IPS-15b (cell line): ENCODE results near the gene SPATA45.
"Not testable (repeated sequence)": the region's sequence is repeated elsewhere in the genome, so short reads cannot be mapped to it uniquely, and the experiment has no call there.

Source experiments
- H3K27me3 ChIP-seq: one replicate; pipeline ENCODE4 v1.6.1; 2013; ENCODE audit warnings: low read length; ENCODE audit not compliant: control insufficient read depth, insufficient read depth
- H3K36me3 ChIP-seq: one replicate; pipeline ENCODE4 v1.6.1; 2013; ENCODE audit warnings: low read length; ENCODE audit not compliant: control insufficient read depth, insufficient read depth
- H3K4me1 ChIP-seq: one replicate; pipeline ENCODE4 v1.6.1; 2013; ENCODE audit warnings: mild to moderate bottlenecking, low read length; ENCODE audit not compliant: control insufficient read depth, insufficient read depth
- H3K4me3 ChIP-seq: one replicate; pipeline ENCODE4 v1.5.1; 2013; ENCODE audit warnings: low read depth, low read length
- H3K9ac ChIP-seq: one replicate; pipeline ENCODE4 v1.6.1; 2013; ENCODE audit warnings: low read depth, mild to moderate bottlenecking, low read length
- H3K9me3 ChIP-seq: one replicate; pipeline ENCODE4 v1.6.1; 2013; ENCODE audit warnings: mild to moderate bottlenecking, low read length; ENCODE audit not compliant: control insufficient read depth, insufficient read depth

The SPATA45 gene

GRCh38 chr1:212860713-212861581, 13.5 kb upstream of the SPATA45 start:
- Histone ChIP-seq H3K4me1 (peaks cover 8% of the 10 kb centered on the region), H3K27me3 (no peaks in the 10 kb centered on the region), H3K9me3 (no peaks in the 10 kb centered on the region), H3K36me3 (peaks cover 13% of the 10 kb centered on the region), H3K9ac (no peak overlapping the region), H3K4me3 (peak overlapping the region; percentile 96)

- Histone ChIP-seq H3K27me3 (no peaks in the 10 kb centered on the region), H3K4me1 (peaks cover 5% of the 10 kb centered on the region)
Measured at GRCh38 chr1:212858461-212859265, 11.2 kb upstream of the SPATA45 start.

GRCh38 chr1:212857992-212858460, 10.6 kb upstream of the SPATA45 start, which contains the start of gene FLVCR1:
Gene FLVCR1, plus strand, starts transcription at chr1:212858275. Its CDS starts 178 bp downstream, at chr1:212858453.
- H3K36me3 ChIP-seq: peaks cover 3% of the 10 kb centered on the region
- peak within 1 kb of the TSS; percentile 56 for H3K9ac ChIP-seq
- H3K4me3 ChIP-seq: peak within 1 kb of the TSS; percentile 96
- no peaks in the 10 kb centered on the region for H3K27me3 ChIP-seq
- peaks cover 3% of the 10 kb centered on the region for H3K4me1 ChIP-seq
- no peaks in the 10 kb centered on the region for H3K9me3 ChIP-seq

More at GRCh38 chr1:212858461-212859265, 11.2 kb upstream of the SPATA45 start:
- peaks cover 5% of the 10 kb centered on the region for H3K36me3 ChIP-seq
- no peaks in the 10 kb centered on the region for H3K9me3 ChIP-seq
- peak overlapping the region; percentile 56 for H3K9ac ChIP-seq
- peak overlapping the region; percentile 96 for H3K4me3 ChIP-seq

- peak overlapping the region; percentile 51 for H3K9ac ChIP-seq
- H3K27me3 ChIP-seq: no peaks in the 10 kb centered on the region
- peak overlapping the region; percentile 96 for H3K4me3 ChIP-seq
- peaks cover 6% of the 10 kb centered on the region for H3K4me1 ChIP-seq
- H3K9me3 ChIP-seq: no peaks in the 10 kb centered on the region
- H3K36me3 ChIP-seq: peaks cover 3% of the 10 kb centered on the region
Measured at GRCh38 chr1:212856755-212857154, 9.3 kb upstream of the SPATA45 start.

GRCh38 chr1:212853658-212854057, 6.2 kb upstream of the SPATA45 start:
- peaks cover 6% of the 10 kb centered on the region for H3K4me1 ChIP-seq

GRCh38 chr1:212852105-212852688, 4.7 kb upstream of the SPATA45 start:
- Histone ChIP-seq H3K9ac (no peak overlapping the region), H3K36me3 (no peaks in the 10 kb centered on the region), H3K4me1 (peaks cover 6% of the 10 kb centered on the region), H3K4me3 (no peak overlapping the region), H3K9me3 (no peaks in the 10 kb centered on the region), H3K27me3 (no peaks in the 10 kb centered on the region)

More at GRCh38 chr1:212853658-212854057, 6.2 kb upstream of the SPATA45 start:
- Histone ChIP-seq H3K9ac (no peak overlapping the region), H3K9me3 (no peaks in the 10 kb centered on the region), H3K4me3 (no peak overlapping the region), H3K27me3 (no peaks in the 10 kb centered on the region), H3K36me3 (no peaks in the 10 kb centered on the region)

- H3K4me1 ChIP-seq, H3K4me3 ChIP-seq, H3K9ac ChIP-seq, H3K36me3 ChIP-seq, H3K9me3 ChIP-seq, H3K27me3 ChIP-seq: not testable (repeated sequence)
Measured at GRCh38 chr1:212844521-212844920, 2.9 kb downstream of the SPATA45 start.

GRCh38 chr1:212838145-212838544, 9.3 kb downstream of the SPATA45 start:
- Histone ChIP-seq H3K9me3 (no peaks in the 10 kb centered on the region), H3K9ac (no peak overlapping the region), H3K4me3 (no peak overlapping the region), H3K27me3 (no peaks in the 10 kb centered on the region), H3K4me1 (no peaks in the 10 kb centered on the region), H3K36me3 (no peaks in the 10 kb centered on the region)

GRCh38 chr1:212833211-212834207, 13.9 kb downstream of the SPATA45 start:
- not testable (repeated sequence) for H3K9me3 ChIP-seq, H3K27me3 ChIP-seq, H3K4me1 ChIP-seq, H3K36me3 ChIP-seq, H3K4me3 ChIP-seq, H3K9ac ChIP-seq

GRCh38 chr1:212828395-212828794, 19.1 kb downstream of the SPATA45 start:
- Histone ChIP-seq H3K27me3 (no peaks in the 10 kb centered on the region), H3K36me3 (no peaks in the 10 kb centered on the region), H3K4me1 (no peaks in the 10 kb centered on the region), H3K9me3 (peaks cover 8% of the 10 kb centered on the region), H3K4me3 (no peak overlapping the region), H3K9ac (no peak overlapping the region)
